KMS-11 (cell line): ENCODE data around the gene GRM1.
"Not testable (repeated sequence)": the region's sequence is repeated elsewhere in the genome, so short reads cannot be mapped to it uniquely, and the experiment has no call there.

Source experiments
- H2AFZ ChIP-seq: fragments of 200-600 bp; sonication (generic); 2 replicates; pipeline ENCODE4 v1.6.1; 2016; ENCODE audit warnings: antibody characterized with exemption, mixed run types, low read depth
- H3K27ac ChIP-seq: fragments of 200-600 bp; sonication (generic); 2 replicates; pipeline ENCODE4 v1.6.1; 2016; ENCODE audit warnings: mild to moderate bottlenecking, mixed run types
- H3K27me3 ChIP-seq: fragments of 200-600 bp; sonication (generic); 2 replicates; pipeline ENCODE4 v1.6.1; 2017; ENCODE audit warnings: mild to moderate bottlenecking, low read depth, mixed run types, moderate library complexity; ENCODE audit not compliant: insufficient read depth
- H3K36me3 ChIP-seq: fragments of 200-600 bp; sonication (generic); 2 replicates; pipeline ENCODE4 v1.6.1; 2017; ENCODE audit warnings: mild to moderate bottlenecking, mixed run types; ENCODE audit not compliant: insufficient read depth
- H3K4me1 ChIP-seq: fragments of 200-600 bp; sonication (generic); 2 replicates; pipeline ENCODE4 v1.6.1; 2016; ENCODE audit warnings: mild to moderate bottlenecking, low read depth, mixed run types; ENCODE audit not compliant: poor library complexity, severe bottlenecking
- H3K4me2 ChIP-seq: fragments of 200-600 bp; sonication (generic); 2 replicates; pipeline ENCODE4 v1.7.0; 2016; ENCODE audit warnings: mild to moderate bottlenecking, mixed run types
- H3K4me3 ChIP-seq: fragments of 200-600 bp; sonication (generic); IDR thresholded peaks from 2 replicates; pipeline ENCODE4 v1.6.1; 2017; ENCODE audit warnings: low read depth, low read length, mixed read lengths; ENCODE audit not compliant: insufficient read depth
- H3K79me2 ChIP-seq: fragments of 200-600 bp; sonication (generic); 2 replicates; pipeline ENCODE4 v1.6.1; 2016; ENCODE audit warnings: low read depth, mixed run types; ENCODE audit not compliant: insufficient read depth
- H3K9ac ChIP-seq: fragments of 200-600 bp; sonication (generic); 2 replicates; pipeline ENCODE4 v1.6.1; 2016; ENCODE audit warnings: mild to moderate bottlenecking, mixed run types
- H4K20me1 ChIP-seq: fragments of 200-600 bp; sonication (generic); 2 replicates; pipeline ENCODE4 v1.6.1; 2016; ENCODE audit warnings: mild to moderate bottlenecking, mixed run types; ENCODE audit not compliant: insufficient read depth
- TF ChIP-seq, protein P1 (sequence below): fragments of 200-600 bp; sonication (generic); conservative IDR thresholded peaks from 2 replicates; pipeline ENCODE4 v1.6.1; 2017; ENCODE audit warnings: low read depth, mild to moderate bottlenecking, antibody characterized with exemption, low read length, moderate library complexity, mixed read lengths

GRM1 gene

DNA sequence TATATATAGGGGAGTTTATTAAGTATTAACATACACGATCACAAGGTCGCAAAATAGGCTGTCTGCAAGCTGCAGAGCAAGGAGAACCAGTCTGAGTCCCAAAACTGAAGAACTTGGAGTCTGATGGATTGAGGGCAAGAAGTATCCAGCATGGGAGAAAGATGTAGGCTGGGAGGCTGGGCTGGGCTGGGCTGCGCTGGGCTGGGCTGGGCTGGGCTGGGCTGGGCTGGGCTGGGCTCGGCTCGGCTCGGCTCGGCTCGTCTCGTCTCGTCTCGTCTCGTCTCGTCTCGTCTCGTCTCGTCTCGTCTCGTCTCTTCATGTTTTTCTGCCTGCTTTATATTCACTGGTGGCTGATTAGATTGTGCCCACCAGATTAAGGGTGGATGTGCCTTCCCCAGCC is 238.6 kb downstream of the GRM1 start:
- Histone ChIP-seq H2AFZ (no peak overlapping the region), H3K4me2 (no peak overlapping the region), H3K9ac (no peak overlapping the region), H3K79me2 (no peaks in the 10 kb centered on the region), H3K27ac (no peak overlapping the region), H4K20me1 (no peaks in the 10 kb centered on the region), H3K36me3 (no peaks in the 10 kb centered on the region), H3K4me1 (no peaks in the 10 kb centered on the region), H3K4me3 (no peak overlapping the region), H3K27me3 (no peaks in the 10 kb centered on the region)
- TF ChIP-seq, protein P1, sequence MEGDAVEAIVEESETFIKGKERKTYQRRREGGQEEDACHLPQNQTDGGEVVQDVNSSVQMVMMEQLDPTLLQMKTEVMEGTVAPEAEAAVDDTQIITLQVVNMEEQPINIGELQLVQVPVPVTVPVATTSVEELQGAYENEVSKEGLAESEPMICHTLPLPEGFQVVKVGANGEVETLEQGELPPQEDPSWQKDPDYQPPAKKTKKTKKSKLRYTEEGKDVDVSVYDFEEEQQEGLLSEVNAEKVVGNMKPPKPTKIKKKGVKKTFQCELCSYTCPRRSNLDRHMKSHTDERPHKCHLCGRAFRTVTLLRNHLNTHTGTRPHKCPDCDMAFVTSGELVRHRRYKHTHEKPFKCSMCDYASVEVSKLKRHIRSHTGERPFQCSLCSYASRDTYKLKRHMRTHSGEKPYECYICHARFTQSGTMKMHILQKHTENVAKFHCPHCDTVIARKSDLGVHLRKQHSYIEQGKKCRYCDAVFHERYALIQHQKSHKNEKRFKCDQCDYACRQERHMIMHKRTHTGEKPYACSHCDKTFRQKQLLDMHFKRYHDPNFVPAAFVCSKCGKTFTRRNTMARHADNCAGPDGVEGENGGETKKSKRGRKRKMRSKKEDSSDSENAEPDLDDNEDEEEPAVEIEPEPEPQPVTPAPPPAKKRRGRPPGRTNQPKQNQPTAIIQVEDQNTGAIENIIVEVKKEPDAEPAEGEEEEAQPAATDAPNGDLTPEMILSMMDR = no peak

DNA sequence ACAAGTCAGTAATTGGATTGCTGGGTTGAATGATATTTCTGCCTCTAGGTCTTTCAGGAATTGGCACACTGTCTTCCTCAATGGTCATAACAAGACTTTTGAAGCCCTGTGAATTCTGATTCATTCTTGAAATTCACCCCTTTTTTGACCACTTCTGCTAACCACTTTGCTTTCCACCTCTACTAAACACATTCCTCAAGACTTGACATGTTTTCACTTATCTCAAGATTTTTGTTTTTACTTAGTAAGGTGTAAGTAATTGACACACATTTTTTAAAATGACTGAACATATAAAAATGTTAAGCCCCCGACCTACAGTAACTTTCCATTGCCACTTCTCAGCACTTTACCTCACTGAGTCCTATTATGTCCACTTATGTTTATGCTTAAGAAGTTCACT is 239.1 kb downstream of the GRM1 start:
- Histone ChIP-seq H3K4me1 (no peaks in the 10 kb centered on the region), H3K4me3 (no peak overlapping the region), H2AFZ (no peak overlapping the region), H3K27me3 (no peaks in the 10 kb centered on the region), H3K9ac (no peak overlapping the region), H3K36me3 (no peaks in the 10 kb centered on the region), H3K79me2 (no peaks in the 10 kb centered on the region), H3K27ac (no peak overlapping the region), H3K4me2 (no peak overlapping the region), H4K20me1 (no peaks in the 10 kb centered on the region)
- TF ChIP-seq, protein P1 = no peak

DNA sequence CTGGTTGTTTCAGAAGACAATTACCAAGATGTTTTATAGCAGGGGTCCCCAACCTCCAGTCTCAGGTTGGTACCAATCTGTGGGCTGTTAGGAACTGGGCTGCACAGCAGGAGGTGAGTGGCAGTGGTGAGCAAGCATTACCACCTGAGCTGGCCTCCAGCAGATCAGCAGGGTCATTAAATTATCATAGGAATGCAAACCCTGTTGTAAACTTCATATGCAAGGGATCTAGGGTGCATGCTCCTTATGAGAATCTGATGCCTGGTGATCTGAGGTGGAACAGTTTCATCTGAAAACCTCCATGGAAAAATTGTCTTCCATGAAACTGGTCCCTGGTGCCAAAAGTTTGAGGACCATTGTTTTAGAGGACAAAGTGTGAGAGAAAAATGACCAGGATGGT is 240.6 kb downstream of the GRM1 start:
- H3K79me2 ChIP-seq = no peaks in the 10 kb centered on the region
- H3K4me2 ChIP-seq = no peak overlapping the region
- no peaks in the 10 kb centered on the region for H3K4me1 ChIP-seq
- H3K27me3 ChIP-seq = no peaks in the 10 kb centered on the region
- H3K4me3 ChIP-seq = no peak overlapping the region
- no peaks in the 10 kb centered on the region for H3K36me3 ChIP-seq
- TF ChIP-seq, protein P1 = no peak
- no peak overlapping the region for H3K9ac ChIP-seq
- H3K27ac ChIP-seq = no peak overlapping the region
- no peak overlapping the region for H2AFZ ChIP-seq
- H4K20me1 ChIP-seq = no peaks in the 10 kb centered on the region

DNA sequence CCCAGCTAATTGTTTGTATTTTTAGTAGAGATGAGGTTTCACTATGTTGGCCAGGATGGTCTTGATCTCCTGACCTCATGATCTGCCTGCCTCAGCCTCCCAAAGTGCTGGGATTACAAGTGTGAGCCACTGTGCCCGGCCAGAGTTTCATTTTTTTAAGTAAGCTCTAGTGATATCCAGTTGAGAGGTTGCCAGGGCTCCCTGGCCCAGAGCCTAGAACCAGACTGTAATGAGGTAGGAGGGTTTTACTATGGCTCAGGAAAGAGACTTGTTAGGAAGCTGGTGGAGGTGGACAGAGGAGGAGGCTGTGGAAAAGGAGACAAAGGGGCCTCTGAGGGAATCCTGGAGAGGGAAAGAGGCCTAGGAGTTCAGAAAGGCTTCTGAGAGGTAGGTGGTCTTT is 242.3 kb downstream of the GRM1 start:
- not testable (repeated sequence) for H3K4me1 ChIP-seq, H3K79me2 ChIP-seq, H3K4me3 ChIP-seq, H3K9ac ChIP-seq, H2AFZ ChIP-seq, H3K27me3 ChIP-seq, H3K36me3 ChIP-seq, H3K4me2 ChIP-seq, H3K27ac ChIP-seq, H4K20me1 ChIP-seq

DNA sequence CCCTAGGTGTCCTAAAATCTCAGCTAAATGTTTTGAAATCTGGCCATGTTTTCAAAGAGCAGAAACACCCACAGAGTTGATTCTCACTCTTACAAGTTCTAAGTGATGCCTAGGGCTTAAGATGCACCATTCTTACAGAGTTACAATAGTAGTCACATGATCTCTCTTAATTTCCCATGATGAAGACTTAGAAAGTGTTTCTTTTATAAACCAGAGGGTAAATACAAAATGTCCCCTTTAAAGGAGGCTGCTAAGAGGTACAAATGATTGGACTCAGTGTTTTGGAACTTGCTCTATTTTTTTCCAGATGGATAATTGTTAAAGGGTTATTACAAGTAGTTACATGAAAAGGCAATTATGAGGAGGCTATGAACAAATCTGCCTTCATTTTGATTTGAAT is 244.6 kb downstream of the GRM1 start:
- H3K27me3 ChIP-seq = no peaks in the 10 kb centered on the region
- H3K36me3 ChIP-seq = no peaks in the 10 kb centered on the region
- H3K4me3 ChIP-seq = no peak overlapping the region
- no peak overlapping the region for H3K27ac ChIP-seq
- H3K9ac ChIP-seq = no peak overlapping the region
- no peak overlapping the region for H2AFZ ChIP-seq
- TF ChIP-seq, protein P1 = no peak
- no peaks in the 10 kb centered on the region for H4K20me1 ChIP-seq
- no peaks in the 10 kb centered on the region for H3K79me2 ChIP-seq
- no peaks in the 10 kb centered on the region for H3K4me1 ChIP-seq
- no peak overlapping the region for H3K4me2 ChIP-seq
